Osteoblast (primary cell): ENCODE data around the gene IGFBP2. TPM values are rescaled to one million over a fixed set of nuclear protein-coding genes. Genes with fewer than 3 reads are reported as not detected.

Experiments used
- DNase-seq: peaks from one replicate; pipeline ENCODE4 v3.0.0; 2011; ENCODE audit warnings: low spot score, mixed read lengths; ENCODE audit not compliant: insufficient read length; ENCODE audit errors: missing footprints
- H2AFZ ChIP-seq: 2 replicates; pipeline ENCODE4 v1.6.0; 2011; ENCODE audit warnings: mild to moderate bottlenecking, low read length
- H3K27ac ChIP-seq: 2 replicates; pipeline ENCODE4 v1.5.1; 2011; ENCODE audit warnings: mild to moderate bottlenecking, low read depth, low read length, moderate library complexity
- H3K27me3 ChIP-seq: 2 replicates; pipeline ENCODE4 v1.6.0; 2012; ENCODE audit warnings: mild to moderate bottlenecking, control low read depth, inconsistent platforms, low read length, moderate library complexity; ENCODE audit not compliant: insufficient read depth
- H3K36me3 ChIP-seq: 2 replicates; pipeline ENCODE4 v1.5.1; 2011; ENCODE audit warnings: mild to moderate bottlenecking, low read length, control low read depth, moderate library complexity; ENCODE audit not compliant: insufficient read depth
- H3K4me1 ChIP-seq: 2 replicates; pipeline ENCODE4 v1.5.1; 2011; ENCODE audit warnings: mild to moderate bottlenecking, low read length, control low read depth, moderate library complexity; ENCODE audit not compliant: insufficient read depth
- H3K4me2 ChIP-seq: 2 replicates; pipeline ENCODE4 v1.6.0; 2011; ENCODE audit warnings: mild to moderate bottlenecking, low read length; ENCODE audit not compliant: insufficient read depth
- H3K4me3 ChIP-seq: fragments of 200-600 bp; sonication (generic); 3 replicates; pipeline ENCODE4 v1.5.1; 2012; ENCODE audit warnings: mild to moderate bottlenecking, low read length, inconsistent platforms; ENCODE audit not compliant: insufficient read depth
- H3K79me2 ChIP-seq: 2 replicates; pipeline ENCODE4 v1.6.0; 2012; ENCODE audit warnings: mild to moderate bottlenecking, low read length, control low read depth, inconsistent platforms; ENCODE audit not compliant: insufficient read depth
- H3K9me3 ChIP-seq: 2 replicates; pipeline ENCODE4 v1.5.1; 2011; ENCODE audit warnings: low read depth, low read length, control low read depth
- H4K20me1 ChIP-seq: 2 replicates; pipeline ENCODE4 v1.6.0; 2012; ENCODE audit warnings: mild to moderate bottlenecking, low read length, control low read depth; ENCODE audit not compliant: insufficient read depth
- CTCF ChIP-seq: IDR thresholded peaks from 2 replicates; pipeline ENCODE4 v1.5.1; 2011; ENCODE audit warnings: mild to moderate bottlenecking, low read depth, low read length, moderate library complexity; ENCODE audit errors: extremely low read depth
- total RNA-seq: library from RNA; depleted of rRNA; stranded (reverse); fragments of >200 nt; gene quantifications from 2 replicates; pipeline ENCODE4 v1.2.3, GENCODE V29; 2012

Gene IGFBP2
- total RNA-seq, 1 donor = 11.2 TPM

- H2AFZ ChIP-seq = no peak overlapping the region
- no peaks in the 10 kb centered on the region for H4K20me1 ChIP-seq
- no peaks in the 10 kb centered on the region for H3K27me3 ChIP-seq
- no peak overlapping the region for H3K4me2 ChIP-seq
- no peaks in the 10 kb centered on the region for H3K36me3 ChIP-seq
- H3K27ac ChIP-seq = no peak overlapping the region
- TF ChIP-seq CTCF = no peak
- H3K4me1 ChIP-seq = no peaks in the 10 kb centered on the region
- H3K9me3 ChIP-seq = no peaks in the 10 kb centered on the region
- no peaks in the 10 kb centered on the region for H3K79me2 ChIP-seq
- no peak overlapping the region for H3K4me3 ChIP-seq
- DNase-seq = no peak
Observed at GRCh38 chr2:216588861-216589710, 44.1 kb upstream of the IGFBP2 start.

GRCh38 chr2:216589791-216590190 lies 43.4 kb upstream of the IGFBP2 start:
- Histone ChIP-seq H3K27me3 (no peaks in the 10 kb centered on the region), H3K4me1 (no peaks in the 10 kb centered on the region), H3K4me3 (no peak overlapping the region), H3K9me3 (no peaks in the 10 kb centered on the region), H3K27ac (no peak overlapping the region), H4K20me1 (no peaks in the 10 kb centered on the region), H3K79me2 (no peaks in the 10 kb centered on the region), H3K36me3 (no peaks in the 10 kb centered on the region), H3K4me2 (no peak overlapping the region), H2AFZ (no peak overlapping the region)
- DNase-seq = no peak
- no peak for TF ChIP-seq CTCF

- no peak for TF ChIP-seq CTCF
- DNase-seq = no peak
- H3K79me2 ChIP-seq = no peaks in the 10 kb centered on the region
- no peaks in the 10 kb centered on the region for H3K27me3 ChIP-seq
- no peaks in the 10 kb centered on the region for H4K20me1 ChIP-seq
- no peaks in the 10 kb centered on the region for H3K36me3 ChIP-seq
- H3K4me1 ChIP-seq = no peaks in the 10 kb centered on the region
- H3K4me2 ChIP-seq = no peak overlapping the region
- no peak overlapping the region for H3K27ac ChIP-seq
- H3K9me3 ChIP-seq = no peaks in the 10 kb centered on the region
- peak overlapping the region; percentile 1 for H2AFZ ChIP-seq
- H3K4me3 ChIP-seq = no peak overlapping the region
Observed at GRCh38 chr2:216590780-216591179, 42.4 kb upstream of the IGFBP2 start.

- no peaks in the 10 kb centered on the region for H3K79me2 ChIP-seq
- DNase-seq = no peak
- H3K27ac ChIP-seq = no peak overlapping the region
- no peaks in the 10 kb centered on the region for H3K9me3 ChIP-seq
- no peaks in the 10 kb centered on the region for H4K20me1 ChIP-seq
- peaks cover 3% of the 10 kb centered on the region for H3K4me1 ChIP-seq
- no peak for TF ChIP-seq CTCF
- no peaks in the 10 kb centered on the region for H3K36me3 ChIP-seq
- H3K4me3 ChIP-seq = no peak overlapping the region
- no peak overlapping the region for H3K4me2 ChIP-seq
- no peaks in the 10 kb centered on the region for H3K27me3 ChIP-seq
- no peak overlapping the region for H2AFZ ChIP-seq
Observed at GRCh38 chr2:216591480-216591879, 41.7 kb upstream of the IGFBP2 start.
